ENCODE data around the gene ACO2.

- peak in 1 of 2 experiments; percentile 22; a peak in 1 of 4 replicates for TF ChIP-seq RAD21 (IDR thresholded peaks at IDR 0.05 in 1 of 2, conservative IDR thresholded peaks at IDR 0.05 in 1 of 2; ENCODE audit: low read depth in 2 of 2, low read length in 2 of 2)
- TF ChIP-seq USF2 (IDR thresholded peaks at IDR 0.05; ENCODE audit: low read length) = no peak
- TF ChIP-seq CTCF (IDR thresholded peaks at IDR 0.05; ENCODE audit: control extremely low read depth in 1 of 3, insufficient read depth in 1 of 3, low read depth in 1 of 3, low read length in 3 of 3) = no peak
- TF ChIP-seq EZH2 (IDR thresholded peaks at IDR 0.05; ENCODE audit: low read depth, low read length, severe bottlenecking) = no peak
- TF ChIP-seq POLR2A (IDR thresholded peaks at IDR 0.05; ENCODE audit: control extremely low read depth in 1 of 2, low read depth in 2 of 2, low read length in 2 of 2) = no peak
- TF ChIP-seq BRCA1 (IDR thresholded peaks at IDR 0.05; ENCODE audit: low read depth, low read length) = no peak
- TF ChIP-seq JUN (IDR thresholded peaks at IDR 0.05; ENCODE audit: low read depth, low read length) = no peak
- TF ChIP-seq HDAC2 (IDR thresholded peaks at IDR 0.05; ENCODE audit: borderline replicate concordance in 1 of 2, low read depth in 2 of 2, low read length in 2 of 2) = no peak
- TF ChIP-seq JUND (IDR thresholded peaks at IDR 0.05; ENCODE audit: low read length) = no peak
- TF ChIP-seq EP300 (IDR thresholded peaks at IDR 0.05; ENCODE audit: borderline replicate concordance in 1 of 2, low read depth in 2 of 2, low read length in 2 of 2) = no peak
- TF ChIP-seq CBX5 (IDR thresholded peaks at IDR 0.05; ENCODE audit: low read depth, low read length) = no peak
- TF ChIP-seq MAX (IDR thresholded peaks at IDR 0.05) = no peak
- TF ChIP-seq NANOG (IDR thresholded peaks at IDR 0.05; ENCODE audit: insufficient read depth, low read depth, low read length, poor library complexity, severe bottlenecking) = no peak
- TF ChIP-seq SUZ12 (IDR thresholded peaks at IDR 0.05; ENCODE audit: low read length) = no peak
Measured at GRCh38 chr22:41507330-41508063, 38.6 kb downstream of the ACO2 start.

Measured in H1 (cell line).